GM23338 (cell line): Measurements from ENCODE around the gene MAGI1. TPM values are rescaled to one million over a fixed set of nuclear protein-coding genes. Genes with fewer than 3 reads are reported as not detected.

ENCODE experiments used
- ATAC-seq: fragments of 200-7000 bp; cut with Tn5 transposase; 3 replicates; pipeline ENCODE4 v1.9.1; 2020
- DNase-seq: peaks from one replicate; pipeline ENCODE4 v3.0.0-alpha.2; 2015; ENCODE audit warnings: low spot score
- H2AFZ ChIP-seq: fragments of 200-600 bp; sonication (generic); 2 replicates; pipeline ENCODE4 v1.8.0; 2016; ENCODE audit warnings: antibody characterized with exemption, mild to moderate bottlenecking, moderate library complexity
- H3F3A ChIP-seq: fragments of 200-600 bp; sonication (generic); replicated peaks from 2 replicates; pipeline ENCODE4 v1.8.0; 2017; ENCODE audit warnings: antibody characterized with exemption, mixed run types, low read depth
- H3K27ac ChIP-seq: fragments of 200-600 bp; sonication (generic); 2 replicates; pipeline ENCODE4 v1.6.1; 2016; ENCODE audit warnings: low read depth
- H3K27me3 ChIP-seq: fragments of 200-600 bp; sonication (generic); 2 replicates; pipeline ENCODE4 v1.8.0; 2016; ENCODE audit warnings: mild to moderate bottlenecking, mixed run types, moderate library complexity; ENCODE audit not compliant: insufficient read depth
- H3K36me3 ChIP-seq: fragments of 200-600 bp; sonication (generic); 2 replicates; pipeline ENCODE4 v1.8.0; 2016; ENCODE audit warnings: mild to moderate bottlenecking; ENCODE audit not compliant: insufficient read depth
- H3K4me1 ChIP-seq: fragments of 200-600 bp; sonication (generic); 2 replicates; pipeline ENCODE4 v1.8.0; 2016; ENCODE audit warnings: mild to moderate bottlenecking, moderate library complexity; ENCODE audit not compliant: insufficient read depth
- H3K4me2 ChIP-seq: fragments of 200-600 bp; sonication (generic); 2 replicates; pipeline ENCODE4 v1.7.1; 2017; ENCODE audit warnings: mixed run types
- H3K4me3 ChIP-seq: fragments of 200-600 bp; sonication (generic); 2 replicates; pipeline ENCODE4 v1.6.1; 2016; ENCODE audit warnings: mixed run types
- H3K79me2 ChIP-seq: fragments of 200-600 bp; sonication (generic); replicated peaks from 2 replicates; pipeline ENCODE4 v1.8.0; 2017; ENCODE audit warnings: mild to moderate bottlenecking; ENCODE audit not compliant: insufficient read depth
- H3K9me2 ChIP-seq: fragments of 200-600 bp; sonication (generic); 2 replicates; pipeline ENCODE4 v1.8.0; 2017; ENCODE audit not compliant: insufficient read depth
- H4K20me1 ChIP-seq: fragments of 200-600 bp; sonication (generic); replicated peaks from 2 replicates; pipeline ENCODE4 v1.8.0; 2017; ENCODE audit warnings: mild to moderate bottlenecking; ENCODE audit not compliant: insufficient read depth
- H3K27ac Mint-ChIP-seq: 2 replicates; pipeline ENCODE4 v1.8.0; 2020; ENCODE audit warnings: inconsistent platforms, mild to moderate bottlenecking, moderate library complexity, mixed read lengths
- H3K27me3 Mint-ChIP-seq: 3 replicates; pipeline ENCODE4 v1.8.0; 2022; ENCODE audit warnings: low read depth, mild to moderate bottlenecking, moderate library complexity, mixed read lengths, inconsistent platforms; ENCODE audit not compliant: insufficient read depth, poor library complexity
- H3K36me3 Mint-ChIP-seq: 3 replicates; pipeline ENCODE4 v1.8.0; 2021; ENCODE audit warnings: low read depth, mild to moderate bottlenecking, inconsistent platforms, moderate library complexity, mixed read lengths
- H3K4me1 Mint-ChIP-seq: 3 replicates; pipeline ENCODE4 v1.8.0; 2020; ENCODE audit warnings: mild to moderate bottlenecking, inconsistent platforms, mixed read lengths
- H3K4me3 Mint-ChIP-seq: 3 replicates; pipeline ENCODE4 v1.8.0; 2021; ENCODE audit warnings: moderate library complexity, mild to moderate bottlenecking, inconsistent platforms, mixed read lengths
- H3K9me3 Mint-ChIP-seq: 3 replicates; pipeline ENCODE4 v1.8.0; 2020; ENCODE audit warnings: moderate library complexity, mild to moderate bottlenecking, inconsistent platforms, mixed read lengths
- CREB1 ChIP-seq: fragments of 250-450 bp; sonication (Bioruptor Pico); IDR thresholded peaks from 2 replicates; pipeline ENCODE4 v1.5.0; 2020; ENCODE audit warnings: low read depth, mild to moderate bottlenecking, moderate library complexity
- NANOG ChIP-seq: IDR thresholded peaks from 2 replicates; pipeline ENCODE4 v1.6.1; 2016; ENCODE audit warnings: antibody characterized with exemption, borderline replicate concordance
- POLR2AphosphoS5 ChIP-seq: IDR thresholded peaks from 2 replicates; pipeline ENCODE4 v1.6.1; 2016; ENCODE audit warnings: antibody characterized with exemption, low read depth
- STAT1 ChIP-seq: IDR thresholded peaks from one replicate; pipeline ENCODE4 v1.6.1; 2016; ENCODE audit warnings: antibody characterized with exemption; ENCODE audit not compliant: unreplicated experiment
- ZNF114 ChIP-seq: fragments of 250-450 bp; sonication (Bioruptor Pico); IDR thresholded peaks from 2 replicates; pipeline ENCODE4 v1.5.0; 2020; ENCODE audit warnings: mild to moderate bottlenecking, moderate library complexity
- ZNF331 ChIP-seq: fragments of 250-450 bp; sonication (Bioruptor Pico); IDR thresholded peaks from 2 replicates; pipeline ENCODE4 v1.5.0; 2020; ENCODE audit warnings: low read depth, mild to moderate bottlenecking, moderate library complexity
- polyA plus RNA-seq: library from polyadenylated mRNA; unstranded; fragments of >200 nt; fragmentation: Nextera tagmentation; extraction: Ambion mirVana; gene quantifications from 2 replicates; pipeline ENCODE4 v1.2.1, GENCODE V29; 2016
- total RNA-seq: library from RNA; depleted of rRNA; stranded (reverse); fragments of >200 nt; shearing (Covaris generic); gene quantifications from 2 replicates; pipeline ENCODE4 v1.2.3, GENCODE V29; 2014
- TF ChIP-seq, protein P1 (sequence below), 2 experiments: fragments of 200-600 bp in 1 of 2; sonication (generic) in 1 of 2; conservative IDR thresholded peaks; 2 replicates each; pipeline versions ENCODE4 v1.5.1 to v1.6.1; 2016 to 2017; ENCODE audit warnings: antibody characterized with exemption in 2 of 2, low read depth in 2 of 2, mild to moderate bottlenecking in 2 of 2, moderate library complexity in 1 of 2
- TF ChIP-seq, protein P2 (sequence below): IDR thresholded peaks from one replicate; pipeline ENCODE4 v1.6.1; 2018; ENCODE audit warnings: antibody characterized with exemption; ENCODE audit not compliant: unreplicated experiment

Gene MAGI1
- total and polyA plus RNA-seq, 2 experiments from 2014 or later, result 27.4 to 71.2 TPM

DNA sequence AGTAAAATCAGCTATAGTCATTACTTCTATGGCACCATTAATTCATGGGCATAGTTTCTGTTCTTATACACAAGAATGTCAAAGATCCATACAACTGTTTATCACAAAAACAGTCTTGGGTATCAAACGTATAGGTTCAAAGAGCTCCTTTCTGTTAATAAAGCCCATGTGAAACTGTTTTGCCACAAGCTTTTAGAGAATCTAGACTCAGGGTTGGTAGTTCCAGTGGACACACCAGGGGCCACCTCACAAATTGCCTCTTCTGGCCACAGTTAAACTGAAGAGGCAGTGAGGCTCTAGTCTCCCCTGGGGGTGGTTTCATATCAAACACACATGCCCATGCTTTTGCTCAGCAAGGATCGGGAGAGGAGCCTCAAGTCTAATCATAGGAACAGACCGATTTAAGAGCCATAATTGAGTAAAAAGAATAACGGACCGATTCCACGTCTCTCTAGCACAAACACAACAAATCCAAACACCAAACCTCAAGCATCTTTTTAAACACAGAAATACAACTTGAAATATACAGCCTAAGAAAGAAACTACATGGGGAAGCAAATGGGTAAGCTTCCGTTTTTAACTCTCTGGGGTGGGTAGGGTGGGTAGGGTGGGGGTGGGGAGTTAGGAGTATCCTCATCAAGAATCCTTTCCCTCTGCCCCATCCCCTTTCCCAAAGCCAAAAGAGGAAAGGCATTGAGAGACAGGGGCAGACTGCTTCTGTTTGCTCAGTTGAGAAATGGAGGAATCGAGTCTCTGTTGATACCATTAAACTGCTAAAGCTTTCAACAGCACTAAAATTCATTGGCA, 443.3 kb downstream of the MAGI1 start:
- Histone ChIP-seq H2AFZ (no peak overlapping the region), H3F3A (0 out of 2 replicates have a peak, but pooled peaks cover 2% of the 10 kb centered on the region), H3K36me3 (no peaks in the 10 kb centered on the region), H3K9me2 (no peaks in the 10 kb centered on the region), H3K27me3 (no peaks in the 10 kb centered on the region), H3K4me3 (peak overlapping the region; percentile 72), H3K79me2 (peaks cover 62% of the 10 kb centered on the region), H3K4me2 (peak overlapping the region; percentile 91), H3K4me1 (peaks cover 53% of the 10 kb centered on the region), H4K20me1 (no peaks in the 10 kb centered on the region), H3K27ac (peak overlapping the region; percentile 100)
- Mint-ChIP-seq H3K4me3 (peak overlapping the region; percentile 84), H3K27me3 (peaks cover 4% of the 10 kb centered on the region), H3K9me3 (no peaks in the 10 kb centered on the region), H3K4me1 (peaks cover 67% of the 10 kb centered on the region), H3K27ac (peak overlapping the region; percentile 81), H3K36me3 (no peaks in the 10 kb centered on the region)
- 0 out of 3 replicates have a peak, but pooled peaks have one; percentile 1 for ATAC-seq
- TF ChIP-seq, protein P1, sequence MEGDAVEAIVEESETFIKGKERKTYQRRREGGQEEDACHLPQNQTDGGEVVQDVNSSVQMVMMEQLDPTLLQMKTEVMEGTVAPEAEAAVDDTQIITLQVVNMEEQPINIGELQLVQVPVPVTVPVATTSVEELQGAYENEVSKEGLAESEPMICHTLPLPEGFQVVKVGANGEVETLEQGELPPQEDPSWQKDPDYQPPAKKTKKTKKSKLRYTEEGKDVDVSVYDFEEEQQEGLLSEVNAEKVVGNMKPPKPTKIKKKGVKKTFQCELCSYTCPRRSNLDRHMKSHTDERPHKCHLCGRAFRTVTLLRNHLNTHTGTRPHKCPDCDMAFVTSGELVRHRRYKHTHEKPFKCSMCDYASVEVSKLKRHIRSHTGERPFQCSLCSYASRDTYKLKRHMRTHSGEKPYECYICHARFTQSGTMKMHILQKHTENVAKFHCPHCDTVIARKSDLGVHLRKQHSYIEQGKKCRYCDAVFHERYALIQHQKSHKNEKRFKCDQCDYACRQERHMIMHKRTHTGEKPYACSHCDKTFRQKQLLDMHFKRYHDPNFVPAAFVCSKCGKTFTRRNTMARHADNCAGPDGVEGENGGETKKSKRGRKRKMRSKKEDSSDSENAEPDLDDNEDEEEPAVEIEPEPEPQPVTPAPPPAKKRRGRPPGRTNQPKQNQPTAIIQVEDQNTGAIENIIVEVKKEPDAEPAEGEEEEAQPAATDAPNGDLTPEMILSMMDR (conservative IDR thresholded peaks at IDR 0.05; ENCODE audit: low read depth in 2 of 2), result no peak
- TF ChIP-seq ZNF114 (no peak), CREB1 (CRISPR knock-in tag) (no peak), NANOG (no peak), ZNF331 (CRISPR knock-in tag) (no peak), STAT1 (no peak), POLR2AphosphoS5 (peak; percentile 33; the same call in 1 of the 2 replicates)
- TF ChIP-seq, protein P2, sequence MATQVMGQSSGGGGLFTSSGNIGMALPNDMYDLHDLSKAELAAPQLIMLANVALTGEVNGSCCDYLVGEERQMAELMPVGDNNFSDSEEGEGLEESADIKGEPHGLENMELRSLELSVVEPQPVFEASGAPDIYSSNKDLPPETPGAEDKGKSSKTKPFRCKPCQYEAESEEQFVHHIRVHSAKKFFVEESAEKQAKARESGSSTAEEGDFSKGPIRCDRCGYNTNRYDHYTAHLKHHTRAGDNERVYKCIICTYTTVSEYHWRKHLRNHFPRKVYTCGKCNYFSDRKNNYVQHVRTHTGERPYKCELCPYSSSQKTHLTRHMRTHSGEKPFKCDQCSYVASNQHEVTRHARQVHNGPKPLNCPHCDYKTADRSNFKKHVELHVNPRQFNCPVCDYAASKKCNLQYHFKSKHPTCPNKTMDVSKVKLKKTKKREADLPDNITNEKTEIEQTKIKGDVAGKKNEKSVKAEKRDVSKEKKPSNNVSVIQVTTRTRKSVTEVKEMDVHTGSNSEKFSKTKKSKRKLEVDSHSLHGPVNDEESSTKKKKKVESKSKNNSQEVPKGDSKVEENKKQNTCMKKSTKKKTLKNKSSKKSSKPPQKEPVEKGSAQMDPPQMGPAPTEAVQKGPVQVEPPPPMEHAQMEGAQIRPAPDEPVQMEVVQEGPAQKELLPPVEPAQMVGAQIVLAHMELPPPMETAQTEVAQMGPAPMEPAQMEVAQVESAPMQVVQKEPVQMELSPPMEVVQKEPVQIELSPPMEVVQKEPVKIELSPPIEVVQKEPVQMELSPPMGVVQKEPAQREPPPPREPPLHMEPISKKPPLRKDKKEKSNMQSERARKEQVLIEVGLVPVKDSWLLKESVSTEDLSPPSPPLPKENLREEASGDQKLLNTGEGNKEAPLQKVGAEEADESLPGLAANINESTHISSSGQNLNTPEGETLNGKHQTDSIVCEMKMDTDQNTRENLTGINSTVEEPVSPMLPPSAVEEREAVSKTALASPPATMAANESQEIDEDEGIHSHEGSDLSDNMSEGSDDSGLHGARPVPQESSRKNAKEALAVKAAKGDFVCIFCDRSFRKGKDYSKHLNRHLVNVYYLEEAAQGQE, result no peak
- peak; percentile 61 for DNase-seq
